ENCODE measurements around the gene CLK3. TPM values are rescaled to one million over a fixed set of nuclear protein-coding genes. Genes with fewer than 3 reads are reported as not detected.

The CLK3 gene
- total and polyA plus RNA-seq, 2 of the 13 experiments (the other 11 are each of a cell fraction or from before 2014, with no cell fraction given) = 41.5 to 82.0 TPM

DNA sequence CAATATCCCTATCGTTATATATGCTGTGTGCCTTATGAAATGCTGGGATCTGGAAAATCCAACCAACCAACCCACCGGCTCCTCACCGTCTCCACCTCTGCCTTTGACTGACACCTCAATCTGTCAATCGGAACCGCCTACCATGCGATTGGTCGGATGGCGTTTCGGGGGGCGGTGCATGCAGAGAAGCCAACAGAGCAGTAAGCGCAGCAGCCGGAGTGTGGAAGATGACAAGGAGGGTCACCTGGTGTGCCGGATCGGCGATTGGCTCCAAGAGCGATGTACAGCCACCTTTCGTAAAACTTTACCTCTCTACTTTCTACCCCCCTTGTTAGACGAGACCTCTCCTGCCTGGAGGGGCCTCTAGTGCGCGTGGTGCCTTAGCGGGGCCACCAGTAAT, 6.3 kb downstream of the CLK3 start:
- 94% methylated on average over 21 of the region's 21 CpGs for WGBS (ENCODE audit: low lambda C conversion rate)
- BruUV-seq (replicated peaks) = no TSS peak
- Histone ChIP-seq H3K4me2 (ENCODE audit: low read depth, low read length) (no peak overlapping the region), H3K4me3 (replicated peaks in 1 of 3; ENCODE audit: insufficient read depth in 1 of 3, low read depth in 2 of 3, low read length in 3 of 3) (no peak overlapping the region), H2AFZ (ENCODE audit: low read length) (no peak overlapping the region), H3K4me1 (ENCODE audit: insufficient read depth, low read length) (peaks cover 25% of the 10 kb centered on the region), H4K20me1 (ENCODE audit: insufficient read depth, low read length) (peaks cover 52% of the 10 kb centered on the region), H3K9me3 (ENCODE audit: low read length) (no peaks in the 10 kb centered on the region), H3K27ac (ENCODE audit: extremely low read length, insufficient read depth, low read length) (no peak overlapping the region), H3K27me3 (ENCODE audit: control insufficient read depth in 1 of 2, insufficient read depth in 2 of 2, low read length in 2 of 2) (no peaks in the 10 kb centered on the region), H3K9ac (ENCODE audit: insufficient read depth, low read depth, low read length) (no peak overlapping the region), H3K36me3 (replicated peaks in 1 of 2; ENCODE audit: control insufficient read depth in 1 of 2, insufficient read depth in 2 of 2, low read length in 2 of 2) (peaks cover 53 to 78% of the 10 kb centered on the region in 2 experiments), H3K79me2 (ENCODE audit: insufficient read depth, low read length) (peaks cover 38% of the 10 kb centered on the region)
- no peak for FAIRE-seq
- DNase-seq (ENCODE audit: low spot score) = no peak
- POLR2A ChIA-PET = interaction anchor here (0.7 kb wide), 1 partner anchor 149 kb away, joined by 3 read pairs; no protein-coding TSS in a partner anchor
- TF ChIP-seq NBN (conservative IDR thresholded peaks at IDR 0.05) = no peak
- TF ChIP-seq SIX1 (CRISPR knock-in tag; IDR thresholded peaks at IDR 0.05; ENCODE audit: borderline replicate concordance) = no peak
- TF ChIP-seq NCOA2 (CRISPR knock-in tag; IDR thresholded peaks at IDR 0.05) = no peak
- no peak for TF ChIP-seq KAT2B (IDR thresholded peaks at IDR 0.05; ENCODE audit: borderline replicate concordance, low read depth, low read length)
- TF ChIP-seq ZSCAN29 (CRISPR knock-in tag; conservative IDR thresholded peaks at IDR 0.05) = no peak
- no peak for TF ChIP-seq GABPB1 (CRISPR knock-in tag; IDR thresholded peaks at IDR 0.05)
- TF ChIP-seq ZNF547 (CRISPR knock-in tag; IDR thresholded peaks at IDR 0.05) = no peak
- no peak for TF ChIP-seq KLF16 (CRISPR knock-in tag; IDR thresholded peaks at IDR 0.05)
- TF ChIP-seq ZNF629 (CRISPR knock-in tag; conservative IDR thresholded peaks at IDR 0.05) = no peak
- TF ChIP-seq ZNF83 (CRISPR knock-in tag; IDR thresholded peaks at IDR 0.05; ENCODE audit: borderline replicate concordance) = no peak
- no peak for TF ChIP-seq ZNF10 (CRISPR knock-in tag; IDR thresholded peaks at IDR 0.05; ENCODE audit: borderline replicate concordance, low read depth)
- TF ChIP-seq HOXA7 (CRISPR knock-in tag; IDR thresholded peaks at IDR 0.05) = no peak
- no peak for TF ChIP-seq ZNF549 (CRISPR knock-in tag; IDR thresholded peaks at IDR 0.05)
- no peak for TF ChIP-seq POLR2A (IDR thresholded peaks at IDR 0.05; ENCODE audit: insufficient read depth in 1 of 2, low read depth in 2 of 2, low read length in 2 of 2)
- intact Hi-C loops (cut with micrococcal nuclease; ENCODE audit: unreplicated experiment) (no loop called here), in situ Hi-C loops (cut with HindIII; ENCODE audit: extremely low pct_ligation_motif_present, low pct_unique_long_range_greater_than_20kb) (loop anchor here (5.0 kb wide), 1 partner anchor 250 kb away; no protein-coding TSS in a partner anchor)
- no peak for ATAC-seq
- CTCF ChIA-PET (ENCODE audit: low intra/inter-chr PET ratio, low total read pairs) = interaction anchor here (1.4 to 2.6 kb wide), 3 partner anchors 147 to 249 kb away, joined by 3 to 15 read pairs (median 7); no protein-coding TSS in a partner anchor
